T-helper 9 cell (primary cell): ENCODE data around the gene SLIT2.

Experiments used
- DNase-seq: peaks from one replicate; pipeline ENCODE4 v3.0.0-alpha.2; 2020
- total RNA-seq, 2 donors: gene quantifications; one replicate each; lab custom pipeline; 2026; lab: John Stamatoyannopoulos, UW

SLIT2 gene
- total RNA-seq: 0 to 0.84 reads per million in 2 donors

GRCh38 chr4:20251796-20252655, at the start of gene SLIT2:
SLIT2 (plus strand) TSS chr4:20251905; CDS start chr4:20253816, 1,911 bp downstream.
- DNase-seq: no peak

- DNase-seq: no peak
Measured at GRCh38 chr4:20203508-20203907, 48.2 kb upstream of the SLIT2 start.

GRCh38 chr4:20217521-20217920, 34.2 kb upstream of the SLIT2 start:
- no peak for DNase-seq

- no peak for DNase-seq
Measured at GRCh38 chr4:20217951-20218350, 33.8 kb upstream of the SLIT2 start.

GRCh38 chr4:20219521-20219920, 32.2 kb upstream of the SLIT2 start:
- no peak for DNase-seq

GRCh38 chr4:20237894-20238537, 13.7 kb upstream of the SLIT2 start:
- no peak for DNase-seq

- no peak for DNase-seq
Measured at GRCh38 chr4:20248155-20248558, 3.5 kb upstream of the SLIT2 start.

- DNase-seq: no peak
Measured at GRCh38 chr4:20249333-20249732, 2.4 kb upstream of the SLIT2 start.

GRCh38 chr4:20251031-20251795, 492 bp upstream of the SLIT2 start:
- no peak for DNase-seq

GRCh38 chr4:20252656-20253282, 1.1 kb downstream of the SLIT2 start:
- no peak for DNase-seq

GRCh38 chr4:20253283-20253734, 1.6 kb downstream of the SLIT2 start:
- DNase-seq: no peak

GRCh38 chr4:20253735-20254409, 2.2 kb downstream of the SLIT2 start:
- DNase-seq: no peak

- DNase-seq: no peak
Measured at GRCh38 chr4:20254511-20255250, 3.0 kb downstream of the SLIT2 start.

- no peak for DNase-seq
Measured at GRCh38 chr4:20255251-20255586, 3.5 kb downstream of the SLIT2 start.

GRCh38 chr4:20255823-20256222, 4.1 kb downstream of the SLIT2 start:
- no peak for DNase-seq

GRCh38 chr4:20256381-20256881, 4.7 kb downstream of the SLIT2 start:
- no peak for DNase-seq

GRCh38 chr4:20259707-20260106, 8.0 kb downstream of the SLIT2 start:
- DNase-seq: no peak

- DNase-seq: no peak
Measured at GRCh38 chr4:20260821-20261220, 9.1 kb downstream of the SLIT2 start.

- DNase-seq: no peak
Measured at GRCh38 chr4:20262221-20262620, 10.5 kb downstream of the SLIT2 start.

- DNase-seq: no peak
Measured at GRCh38 chr4:20264688-20265087, 13.0 kb downstream of the SLIT2 start.

- no peak for DNase-seq
Measured at GRCh38 chr4:20265726-20266125, 14.0 kb downstream of the SLIT2 start.
